NCI-H345 treated with DMSO at 0.1 percent for 48 hours (cell line): ENCODE measurements around the gene ZNF576.
"Not testable (repeated sequence)": the region's sequence is repeated elsewhere in the genome, so short reads cannot be mapped to it uniquely, and the experiment has no call there.

Experiments used
- DNase-seq: peaks from one replicate; lab custom pipeline; 2025; ENCODE audit not compliant: unreplicated experiment; lab: John Stamatoyannopoulos, UW

Gene ZNF576

GRCh38 chr19:43644181-43644580 is 47.8 kb downstream of the ZNF576 start:
- no peak for DNase-seq

GRCh38 chr19:43648633-43649032 is 52.2 kb downstream of the ZNF576 start:
- DNase-seq = no peak

- no peak for DNase-seq
Observed at GRCh38 chr19:43649514-43649913, 53.1 kb downstream of the ZNF576 start.

GRCh38 chr19:43650276-43650675 is 53.9 kb downstream of the ZNF576 start:
- not testable (repeated sequence) for DNase-seq
